CD4-positive, alpha-beta T cell treated with Interleukin-21 for 1 hour (primary cell): ENCODE data around the gene SMG6.
"Not testable (repeated sequence)": the region's sequence is repeated elsewhere in the genome, so short reads cannot be mapped to it uniquely, and the experiment has no call there.

Source experiments
- DNase-seq: peaks from one replicate; pipeline ENCODE4 v3.0.0-alpha.2; 2020

Gene SMG6

GRCh38 chr17:2302778-2303203 is 794 bp downstream of the SMG6 start:
- DNase-seq: peak; percentile 12

GRCh38 chr17:2299756-2300155 is 3.8 kb downstream of the SMG6 start:
- DNase-seq: no peak

GRCh38 chr17:2299136-2299535 is 4.4 kb downstream of the SMG6 start:
- DNase-seq: no peak

DNA sequence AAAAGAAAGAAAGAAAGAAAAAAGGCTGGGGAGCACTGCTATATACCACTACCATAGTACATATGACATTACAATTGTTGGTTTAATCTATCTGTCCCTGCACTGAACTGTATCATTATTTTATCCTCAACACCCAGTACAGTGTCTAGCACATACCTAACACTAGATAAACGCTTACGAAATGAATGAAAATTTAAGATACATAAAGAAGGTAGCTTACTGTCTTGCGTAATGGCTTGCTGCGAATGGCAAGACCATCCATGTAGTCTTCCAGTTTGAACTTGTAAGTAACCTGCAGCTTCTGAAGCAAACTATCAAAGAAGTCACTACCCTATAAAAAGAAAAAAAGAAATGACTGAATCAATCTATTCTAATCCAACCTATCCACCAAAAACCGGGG is 6.6 kb downstream of the SMG6 start:
- no peak for DNase-seq

DNA sequence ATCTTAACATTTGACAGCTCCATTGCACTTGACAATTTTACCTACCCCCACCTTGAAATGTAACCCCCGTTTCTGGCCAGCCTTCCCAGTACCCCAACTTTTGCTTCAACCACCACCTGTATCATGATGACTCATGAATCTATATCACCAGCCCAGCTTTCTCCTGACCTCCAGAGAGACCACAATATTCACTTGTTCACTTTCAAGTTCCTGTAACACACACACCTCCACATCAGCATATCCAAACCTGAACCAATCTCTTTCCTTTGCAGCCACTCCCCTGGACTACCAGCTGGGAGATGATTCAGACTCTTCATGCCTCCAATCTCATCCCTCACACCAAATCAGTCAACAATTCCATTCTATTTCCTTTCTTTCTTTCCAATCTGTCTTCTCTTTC is 8.0 kb downstream of the SMG6 start:
- no peak for DNase-seq

GRCh38 chr17:2292100-2292499 is 11.5 kb downstream of the SMG6 start:
- DNase-seq: no peak

DNA sequence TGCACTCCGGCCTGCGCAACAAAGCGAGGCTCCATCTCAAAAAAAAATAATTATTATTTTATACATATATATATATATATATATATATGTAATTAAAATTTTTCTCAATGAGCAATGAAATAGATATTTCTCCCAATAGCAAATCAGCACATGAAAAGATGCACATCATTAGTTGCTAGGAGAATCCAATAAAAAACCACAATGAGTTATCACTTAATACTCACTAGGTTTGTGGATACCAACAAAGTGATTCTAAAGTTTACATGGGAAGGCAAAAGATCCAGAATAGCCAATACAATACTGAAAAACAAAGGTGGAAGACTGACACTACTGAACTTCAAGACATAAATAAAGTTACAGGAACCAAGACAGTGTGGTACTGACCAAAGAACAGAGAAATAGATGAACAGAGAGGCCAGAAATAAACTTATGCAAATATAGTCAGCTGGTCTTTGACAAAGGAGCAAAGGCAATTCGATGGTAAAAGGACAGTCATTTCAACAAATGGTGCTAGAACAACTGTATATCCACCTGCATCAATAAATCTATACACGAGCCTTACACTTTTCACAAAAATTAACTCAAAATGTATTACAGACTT is 13.6 kb downstream of the SMG6 start:
- DNase-seq: no peak

GRCh38 chr17:2283302-2283701 is 20.3 kb downstream of the SMG6 start:
- no peak for DNase-seq

DNA sequence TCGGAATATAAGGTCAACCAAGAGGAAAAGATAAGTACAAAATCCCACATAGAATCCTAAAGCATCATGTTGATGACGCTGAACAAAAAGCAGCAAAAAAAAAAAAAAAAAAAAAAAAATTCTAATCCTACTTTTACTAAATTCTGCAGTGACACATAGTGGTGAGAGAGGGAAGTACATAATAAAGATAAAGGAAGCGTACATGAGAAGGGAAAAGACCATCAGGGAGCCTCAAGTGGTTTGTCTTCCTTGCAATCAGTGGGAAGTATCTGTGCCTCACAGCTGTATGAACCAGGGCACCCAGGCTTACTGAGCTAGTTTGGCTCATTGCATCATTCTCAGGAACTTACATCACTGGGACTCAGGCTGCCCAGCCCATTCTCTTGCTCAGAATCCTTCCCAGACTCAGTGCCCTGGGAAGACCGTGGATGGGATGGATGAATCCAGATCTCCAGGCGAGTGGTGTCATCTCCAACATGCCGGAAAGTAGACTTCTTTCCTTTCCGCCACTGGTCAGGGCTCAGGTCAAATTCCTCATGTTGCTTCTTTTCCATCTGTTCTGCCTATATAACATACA is 21.2 kb downstream of the SMG6 start:
- peak; percentile 76 for DNase-seq

GRCh38 chr17:2279707-2280106 is 23.9 kb downstream of the SMG6 start:
- DNase-seq: no peak

- no peak for DNase-seq
These were observed 26.0 kb downstream of the SMG6 start for GRCh38 chr17:2277429-2278170.

- no peak for DNase-seq
These were observed 27.9 kb downstream of the SMG6 start for GRCh38 chr17:2275722-2276121.

DNA sequence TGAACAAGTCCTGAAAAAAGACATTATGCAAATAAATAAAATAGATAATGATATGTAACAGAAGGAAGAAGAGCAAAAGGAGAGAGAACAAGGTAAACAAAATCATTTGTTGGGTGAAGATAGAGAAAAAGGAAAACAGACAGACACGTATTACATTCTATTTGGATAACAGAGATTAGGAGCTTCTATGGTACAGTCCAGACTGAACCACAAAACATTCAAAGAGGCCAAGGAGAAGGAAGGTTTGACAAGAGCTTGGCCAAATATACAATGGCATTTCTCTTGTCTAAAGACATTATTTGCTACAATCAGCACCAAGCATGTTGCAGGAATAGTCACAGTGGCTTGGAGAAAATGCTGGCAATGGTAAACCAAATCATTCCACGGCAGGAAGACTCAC is 29.2 kb downstream of the SMG6 start:
- DNase-seq: no peak

- DNase-seq: no peak
These were observed 31.4 kb downstream of the SMG6 start for GRCh38 chr17:2271985-2272702.

GRCh38 chr17:2267354-2267753 is 36.2 kb downstream of the SMG6 start:
- DNase-seq: no peak

- peak; percentile 25 for DNase-seq
These were observed 36.7 kb downstream of the SMG6 start for GRCh38 chr17:2266865-2267228.

- peak; percentile 89 for DNase-seq
These were observed 37.3 kb downstream of the SMG6 start for GRCh38 chr17:2266045-2266864.

DNA sequence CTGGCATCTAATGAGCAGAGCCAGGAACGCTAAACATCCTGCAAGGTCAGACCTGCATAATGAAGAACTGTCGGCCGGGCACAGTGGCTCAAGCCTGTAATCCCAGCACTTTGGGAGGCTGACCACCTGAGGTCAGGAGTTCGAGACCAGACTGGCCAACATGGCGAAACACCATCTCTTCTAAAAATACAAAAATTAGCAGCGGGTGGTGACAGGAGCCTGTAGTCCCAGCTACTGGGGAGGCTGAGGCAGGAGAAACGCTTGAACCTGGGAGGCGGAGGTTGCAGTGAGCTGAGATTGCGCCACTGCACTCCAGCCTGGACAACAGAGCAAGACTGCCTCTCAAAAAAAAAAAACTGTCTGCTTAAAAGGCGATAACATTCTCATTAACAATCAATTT is 38.4 kb downstream of the SMG6 start:
- DNase-seq: not testable (repeated sequence)

- no peak for DNase-seq
These were observed 39.3 kb downstream of the SMG6 start for GRCh38 chr17:2264067-2264860.

DNA sequence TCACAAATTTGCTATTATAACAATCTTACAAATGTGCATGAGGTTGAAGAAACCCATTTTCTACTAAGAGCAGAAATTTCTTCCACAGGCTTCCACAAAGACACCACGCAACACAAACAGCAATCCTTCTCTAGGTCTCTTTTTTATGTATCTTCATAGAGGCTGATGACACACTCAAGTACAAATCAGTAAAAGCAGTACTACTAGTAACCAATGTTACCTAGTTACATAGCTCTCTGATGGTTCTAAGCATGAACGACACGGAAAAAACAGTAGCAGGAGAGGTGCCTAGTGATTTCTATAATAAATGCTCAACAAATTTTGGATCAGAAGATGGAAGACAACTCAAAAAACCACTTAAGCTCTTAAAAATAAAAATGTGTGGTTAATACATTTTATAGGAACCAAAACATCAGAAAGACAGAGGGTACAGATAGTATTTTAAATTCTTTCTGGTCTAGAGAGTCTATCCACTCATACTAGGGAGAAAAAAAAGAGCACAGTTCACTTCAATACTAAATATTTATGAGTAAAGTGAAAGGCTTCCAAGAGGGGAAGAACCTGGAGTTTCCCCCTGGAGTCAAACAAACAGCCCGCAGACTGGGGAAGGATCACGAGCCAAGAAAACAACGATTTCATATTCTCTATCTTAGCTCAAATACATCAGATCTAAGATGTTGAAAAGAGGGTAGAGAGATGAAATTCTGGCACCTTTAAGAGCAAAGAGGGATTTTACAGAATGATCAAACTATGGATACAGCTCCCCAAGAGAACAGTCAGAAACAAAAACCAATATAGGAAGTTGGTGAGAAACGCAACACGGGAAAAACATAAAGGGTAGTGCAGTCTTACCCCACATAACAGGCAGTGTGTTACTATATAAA is 40.2 kb downstream of the SMG6 start:
- DNase-seq: peak; percentile 21

- no peak for DNase-seq
These were observed 41.4 kb downstream of the SMG6 start for GRCh38 chr17:2262135-2262587.
